Tibial nerve (tissue), 4 donors: Measurements from ENCODE around the gene MKRN2OS. TPM values are rescaled to one million over a fixed set of nuclear protein-coding genes. Genes with fewer than 3 reads are reported as not detected.
A peak's percentile ranks its signal among the peaks of the same experiment; 100 is the strongest.

Experiments
- DNase-seq, 2 donors: peaks; one replicate each; pipeline ENCODE4 v3.0.0-alpha.2; 2019; ENCODE audit warnings: low spot score in 2 of 2
- H3K27ac ChIP-seq, 4 donors: fragments of 200-600 bp; sonication (generic) in 3 of 4; one replicate each; pipeline ENCODE4 v1.5.1; 2017 to 2019; ENCODE audit warnings: mild to moderate bottlenecking in 1 of 4
- H3K27me3 ChIP-seq, 2 donors: fragments of 200-600 bp; sonication (generic) in 1 of 2; one replicate each; pipeline versions ENCODE4 v1.5.1 to v1.6.0; 2017 to 2019
- H3K36me3 ChIP-seq, 3 donors: fragments of 200-600 bp; sonication (generic); one replicate each; pipeline ENCODE4 v1.5.1; 2018 to 2019
- H3K4me1 ChIP-seq, 4 donors: fragments of 200-600 bp; sonication (generic) in 3 of 4; one replicate each; pipeline ENCODE4 v1.5.1; 2017 to 2019
- H3K4me3 ChIP-seq, 4 donors: fragments of 200-600 bp; sonication (generic) in 3 of 4; one replicate each; pipeline ENCODE4 v1.5.1; 2017 to 2019; ENCODE audit warnings: mild to moderate bottlenecking in 1 of 4, moderate library complexity in 1 of 4
- H3K9me3 ChIP-seq, 4 donors: fragments of 200-600 bp; sonication (generic) in 3 of 4; one replicate each; pipeline ENCODE4 v1.5.1; 2017 to 2019
- EP300 ChIP-seq, 2 donors: sonication (generic); formaldehyde crosslinking; IDR thresholded peaks; one replicate each; pipeline ENCODE4 v1.6.1; 2017; ENCODE audit warnings: antibody characterized with exemption in 2 of 2, mild to moderate bottlenecking in 1 of 2
- POLR2A ChIP-seq, 2 donors: fragments of 450-650 bp; IDR thresholded peaks; one replicate each; pipeline ENCODE4 v1.6.1; 2017; ENCODE audit warnings: antibody characterized with exemption in 2 of 2, mild to moderate bottlenecking in 2 of 2, moderate library complexity in 2 of 2
- WGBS, 2 donors: methylation state at CpG; one replicate each; pipeline ENCODE4 v1.1.5; 2018; 5-methylcytosine and 5-hydroxymethylcytosine counted together
- total RNA-seq, 4 donors: library from RNA; depleted of rRNA; stranded (reverse); fragments of >200 nt; gene quantifications; one replicate each; pipeline ENCODE4 v1.1.0, GENCODE V29; 2016
- TF ChIP-seq, protein P1 (sequence below), 5 experiments: fragments of 200-600 bp in 3 of 5; fragments of 450-650 bp in 2 of 5; sonication (generic) in 3 of 5; IDR thresholded peaks; one replicate each; pipeline ENCODE4 v1.5.1; 2016 to 2019; ENCODE audit warnings: antibody characterized with exemption in 5 of 5, mild to moderate bottlenecking in 3 of 5, moderate library complexity in 2 of 5

The MKRN2OS gene
- total RNA-seq, 4 donors from 2014 or later = not detected

DNA sequence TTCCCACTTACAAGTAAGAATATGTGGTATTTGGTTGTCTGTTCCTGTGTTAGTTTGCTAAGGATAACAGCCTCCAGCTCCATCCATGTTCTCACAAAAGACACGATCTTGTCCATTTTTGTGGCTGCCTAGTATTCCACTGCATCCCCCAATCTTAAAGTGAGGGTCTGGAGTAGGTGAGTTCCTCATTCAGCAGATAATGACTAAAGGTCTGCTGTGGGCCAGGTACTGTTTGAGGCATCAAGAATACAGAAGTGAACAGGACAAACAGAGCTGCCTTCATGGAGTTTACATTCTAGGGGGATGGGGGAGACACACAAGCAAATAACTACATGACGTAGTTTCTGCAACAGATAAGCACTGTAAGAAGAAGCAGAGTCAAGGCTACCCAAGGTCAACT, 24.3 kb downstream of the MKRN2OS start:
- Histone ChIP-seq H3K27me3 (no peaks in the 10 kb centered on the region), H3K36me3 (peaks cover 0 to 46% (median 0%) of the 10 kb centered on the region in 3 donors), H3K27ac (no peak overlapping the region), H3K4me3 (no peak overlapping the region), H3K9me3 (no peaks in the 10 kb centered on the region), H3K4me1 (peaks cover 0 to 9% (median 0%) of the 10 kb centered on the region in 4 donors)
- no peak for DNase-seq
- TF ChIP-seq POLR2A (IDR thresholded peaks at IDR 0.05) = no peak
- TF ChIP-seq, protein P1, sequence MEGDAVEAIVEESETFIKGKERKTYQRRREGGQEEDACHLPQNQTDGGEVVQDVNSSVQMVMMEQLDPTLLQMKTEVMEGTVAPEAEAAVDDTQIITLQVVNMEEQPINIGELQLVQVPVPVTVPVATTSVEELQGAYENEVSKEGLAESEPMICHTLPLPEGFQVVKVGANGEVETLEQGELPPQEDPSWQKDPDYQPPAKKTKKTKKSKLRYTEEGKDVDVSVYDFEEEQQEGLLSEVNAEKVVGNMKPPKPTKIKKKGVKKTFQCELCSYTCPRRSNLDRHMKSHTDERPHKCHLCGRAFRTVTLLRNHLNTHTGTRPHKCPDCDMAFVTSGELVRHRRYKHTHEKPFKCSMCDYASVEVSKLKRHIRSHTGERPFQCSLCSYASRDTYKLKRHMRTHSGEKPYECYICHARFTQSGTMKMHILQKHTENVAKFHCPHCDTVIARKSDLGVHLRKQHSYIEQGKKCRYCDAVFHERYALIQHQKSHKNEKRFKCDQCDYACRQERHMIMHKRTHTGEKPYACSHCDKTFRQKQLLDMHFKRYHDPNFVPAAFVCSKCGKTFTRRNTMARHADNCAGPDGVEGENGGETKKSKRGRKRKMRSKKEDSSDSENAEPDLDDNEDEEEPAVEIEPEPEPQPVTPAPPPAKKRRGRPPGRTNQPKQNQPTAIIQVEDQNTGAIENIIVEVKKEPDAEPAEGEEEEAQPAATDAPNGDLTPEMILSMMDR (IDR thresholded peaks at IDR 0.05) = no peak
- TF ChIP-seq EP300 (IDR thresholded peaks at IDR 0.05) = no peak
- 96% methylated on average over 2 of the region's 2 CpGs for WGBS, 2 donors

DNA sequence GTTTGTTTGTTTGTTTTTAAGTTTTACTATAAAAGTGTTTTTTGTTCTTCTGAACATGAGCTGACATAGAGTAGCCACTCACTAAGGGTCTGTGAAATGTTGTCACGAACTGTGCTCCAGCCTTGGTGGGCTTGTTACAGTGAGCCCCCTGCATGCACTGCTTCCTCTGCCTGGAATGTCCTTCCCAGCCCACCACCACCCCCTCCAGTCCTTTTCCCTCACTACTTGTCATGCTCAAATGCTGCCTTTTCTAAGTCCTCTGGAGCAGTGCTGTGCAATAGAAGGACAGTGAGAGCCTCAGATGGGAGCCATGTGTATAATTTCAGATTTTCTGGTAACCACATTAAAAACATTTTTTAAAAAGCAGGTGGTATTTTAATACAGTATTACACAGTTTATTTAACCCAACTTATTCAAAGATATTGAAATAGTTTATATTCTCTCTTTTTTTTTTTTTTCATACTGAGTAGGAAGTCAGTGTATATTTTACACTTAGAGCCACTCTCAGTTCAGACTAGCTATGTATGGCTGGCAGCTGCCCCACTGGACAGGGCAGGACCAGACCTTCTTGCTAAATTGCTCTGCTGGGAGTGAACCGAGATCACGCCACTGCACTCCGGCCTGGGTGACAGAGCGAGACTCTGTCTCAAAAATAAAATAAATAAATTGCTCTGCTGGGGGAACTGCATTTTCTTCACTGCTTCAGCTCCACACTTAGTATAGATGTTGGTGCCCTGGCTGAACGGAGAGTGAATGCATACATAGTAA, 26.9 kb downstream of the MKRN2OS start:
- DNase-seq = no peak
- no peak overlapping the region for H3K4me3 ChIP-seq
- H3K27me3 ChIP-seq = no peaks in the 10 kb centered on the region
- H3K4me1 ChIP-seq = peaks cover 0 to 19% (median 0%) of the 10 kb centered on the region in 4 donors
- H3K9me3 ChIP-seq = no peaks in the 10 kb centered on the region
- H3K36me3 ChIP-seq = peaks cover 0 to 27% (median 0%) of the 10 kb centered on the region in 3 donors
- TF ChIP-seq EP300 (IDR thresholded peaks at IDR 0.05) = no peak
- no peak for TF ChIP-seq POLR2A (IDR thresholded peaks at IDR 0.05)
- TF ChIP-seq, protein P1 (IDR thresholded peaks at IDR 0.05) = no peak
- WGBS, 2 donors = 50 to 65% methylated on average over 6 of the region's 6 CpGs
- H3K27ac ChIP-seq = peak overlapping the region in 2 of 4 donors; percentile 52 to 56

- 95 to 97% methylated on average over 11 of the region's 11 CpGs for WGBS, 2 donors
- peaks cover 0 to 21% (median 0%) of the 10 kb centered on the region in 4 donors for H3K4me1 ChIP-seq
- peaks cover 0 to 16% (median 0%) of the 10 kb centered on the region in 3 donors for H3K36me3 ChIP-seq
- no peak for DNase-seq
- H3K27ac ChIP-seq = no peak overlapping the region
- no peaks in the 10 kb centered on the region for H3K27me3 ChIP-seq
- H3K4me3 ChIP-seq = no peak overlapping the region
- H3K9me3 ChIP-seq = no peaks in the 10 kb centered on the region
- TF ChIP-seq EP300 (IDR thresholded peaks at IDR 0.05) (no peak), POLR2A (IDR thresholded peaks at IDR 0.05) (no peak)
- TF ChIP-seq, protein P1 (IDR thresholded peaks at IDR 0.05) = no peak
Observed at GRCh38 chr3:12516873-12517272, 28.4 kb downstream of the MKRN2OS start.

- no peak overlapping the region for H3K27ac ChIP-seq
- no peaks in the 10 kb centered on the region for H3K27me3 ChIP-seq
- TF ChIP-seq POLR2A (IDR thresholded peaks at IDR 0.05) (no peak), EP300 (IDR thresholded peaks at IDR 0.05) (no peak)
- TF ChIP-seq, protein P1 (IDR thresholded peaks at IDR 0.05) = no peak
- no peak for DNase-seq
- H3K9me3 ChIP-seq = no peaks in the 10 kb centered on the region
- H3K4me3 ChIP-seq = no peak overlapping the region
- H3K4me1 ChIP-seq = peaks cover 0 to 21% (median 0%) of the 10 kb centered on the region in 4 donors
- H3K36me3 ChIP-seq = peaks cover 0 to 14% (median 0%) of the 10 kb centered on the region in 3 donors
Observed at GRCh38 chr3:12515631-12516030, 29.7 kb downstream of the MKRN2OS start.

GRCh38 chr3:12513694-12514446, 31.4 kb downstream of the MKRN2OS start:
- H3K4me3 ChIP-seq = no peak overlapping the region
- H3K4me1 ChIP-seq = peaks cover 0 to 21% (median 3%) of the 10 kb centered on the region in 4 donors
- WGBS, 2 donors = 79 to 85% methylated on average over 5 of the region's 5 CpGs
- H3K36me3 ChIP-seq = peaks cover 0 to 24% (median 0%) of the 10 kb centered on the region in 3 donors
- no peaks in the 10 kb centered on the region for H3K27me3 ChIP-seq
- H3K27ac ChIP-seq = peak overlapping the region in 1 of 4 donors; percentile 50
- TF ChIP-seq POLR2A (IDR thresholded peaks at IDR 0.05) (no peak), EP300 (IDR thresholded peaks at IDR 0.05) (no peak)
- TF ChIP-seq, protein P1 (IDR thresholded peaks at IDR 0.05) = no peak
- DNase-seq = no peak
- no peaks in the 10 kb centered on the region for H3K9me3 ChIP-seq
